Tibial nerve (tissue), 4 donors: ENCODE results near the gene MECP2. TPM values are rescaled to one million over a fixed set of nuclear protein-coding genes. Genes with fewer than 3 reads are reported as not detected.

Experiments used
- DNase-seq, 2 donors: peaks; one replicate each; pipeline ENCODE4 v3.0.0-alpha.2; 2019; ENCODE audit warnings: low spot score in 2 of 2
- H3K27ac ChIP-seq, 4 donors: fragments of 200-600 bp; sonication (generic) in 3 of 4; one replicate each; pipeline ENCODE4 v1.5.1; 2017 to 2019; ENCODE audit warnings: mild to moderate bottlenecking in 1 of 4
- H3K27me3 ChIP-seq, 2 donors: fragments of 200-600 bp; sonication (generic) in 1 of 2; one replicate each; pipeline versions ENCODE4 v1.5.1 to v1.6.0; 2017 to 2019
- H3K36me3 ChIP-seq, 3 donors: fragments of 200-600 bp; sonication (generic); one replicate each; pipeline ENCODE4 v1.5.1; 2018 to 2019
- H3K4me1 ChIP-seq, 4 donors: fragments of 200-600 bp; sonication (generic) in 3 of 4; one replicate each; pipeline ENCODE4 v1.5.1; 2017 to 2019
- H3K4me3 ChIP-seq, 4 donors: fragments of 200-600 bp; sonication (generic) in 3 of 4; one replicate each; pipeline ENCODE4 v1.5.1; 2017 to 2019; ENCODE audit warnings: mild to moderate bottlenecking in 1 of 4, moderate library complexity in 1 of 4
- H3K9me3 ChIP-seq, 4 donors: fragments of 200-600 bp; sonication (generic) in 3 of 4; one replicate each; pipeline ENCODE4 v1.5.1; 2017 to 2019
- CTCF ChIP-seq, 5 experiments: fragments of 200-600 bp in 3 of 5; fragments of 450-650 bp in 2 of 5; sonication (generic) in 3 of 5; IDR thresholded peaks; one replicate each; pipeline ENCODE4 v1.5.1; 2016 to 2019; ENCODE audit warnings: antibody characterized with exemption in 5 of 5, mild to moderate bottlenecking in 3 of 5, moderate library complexity in 2 of 5
- EP300 ChIP-seq, 2 donors: sonication (generic); formaldehyde crosslinking; IDR thresholded peaks; one replicate each; pipeline ENCODE4 v1.6.1; 2017; ENCODE audit warnings: antibody characterized with exemption in 2 of 2, mild to moderate bottlenecking in 1 of 2
- POLR2A ChIP-seq, 2 donors: fragments of 450-650 bp; IDR thresholded peaks; one replicate each; pipeline ENCODE4 v1.6.1; 2017; ENCODE audit warnings: antibody characterized with exemption in 2 of 2, mild to moderate bottlenecking in 2 of 2, moderate library complexity in 2 of 2
- WGBS, 2 donors: methylation state at CpG; one replicate each; pipeline ENCODE4 v1.1.5; 2018; 5-methylcytosine and 5-hydroxymethylcytosine counted together
- total RNA-seq, 4 donors: library from RNA; depleted of rRNA; stranded (reverse); fragments of >200 nt; gene quantifications; one replicate each; pipeline ENCODE4 v1.1.0, GENCODE V29; 2016

The MECP2 gene
- total RNA-seq, 4 donors from 2014 or later, result 71.6 to 96.5 (median 83.1) TPM

- H3K27me3 ChIP-seq, result no peaks in the 10 kb centered on the region
- H3K27ac ChIP-seq, result no peak overlapping the region
- H3K4me1 ChIP-seq, result peaks cover 0 to 37% (median 13%) of the 10 kb centered on the region in 4 donors
- TF ChIP-seq CTCF (IDR thresholded peaks at IDR 0.05) (no peak), POLR2A (IDR thresholded peaks at IDR 0.05) (no peak), EP300 (IDR thresholded peaks at IDR 0.05) (no peak)
- H3K36me3 ChIP-seq, result peaks cover 0 to 37% (median 0%) of the 10 kb centered on the region in 3 donors
- 82 to 83% methylated on average over 22 to 24 of the region's 24 CpGs for WGBS, 2 donors
- no peak overlapping the region for H3K4me3 ChIP-seq
- no peak for DNase-seq
- H3K9me3 ChIP-seq, result no peaks in the 10 kb centered on the region
Measured at GRCh38 chrX:154014429-154015380, 82.8 kb downstream of the MECP2 start.

DNA sequence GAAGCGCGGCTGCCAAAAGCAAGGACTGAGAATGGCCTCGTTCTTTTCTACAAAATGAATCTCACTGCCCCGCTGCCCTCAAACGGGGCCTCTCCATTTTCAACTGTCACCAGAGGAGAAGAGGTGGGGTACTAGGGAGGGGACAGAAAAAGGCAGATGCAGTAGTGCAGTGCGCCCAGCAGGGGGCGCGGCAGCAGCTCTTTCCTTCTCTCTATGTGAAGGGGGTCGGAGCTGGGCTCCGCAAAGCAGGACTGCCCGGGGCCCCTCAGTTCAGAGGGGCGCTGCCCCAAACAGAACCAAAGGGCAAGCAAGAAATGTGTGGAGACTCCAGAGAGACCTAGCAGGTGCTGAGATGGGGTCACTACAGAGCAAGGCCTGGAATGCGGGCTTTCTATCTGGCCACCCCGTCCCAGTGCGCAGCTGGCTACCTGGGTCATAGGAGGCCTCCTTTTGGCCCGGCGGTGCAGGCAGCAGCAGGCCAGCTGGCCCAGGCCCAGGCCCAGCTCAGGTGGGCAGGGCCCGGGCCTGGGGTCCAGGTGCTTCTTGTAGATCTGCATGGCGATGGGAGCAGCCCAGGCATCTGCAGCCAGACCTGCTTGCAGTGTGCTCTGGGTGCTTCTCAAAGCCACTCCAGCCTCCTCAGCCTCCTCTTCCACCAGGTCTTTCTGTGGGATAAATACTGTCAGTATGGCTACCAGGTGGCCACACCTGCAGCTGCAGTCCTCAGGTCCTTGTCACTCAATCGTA lies 83.7 kb downstream of the MECP2 start:
- no peak for DNase-seq
- H3K9me3 ChIP-seq, result no peaks in the 10 kb centered on the region
- H3K27ac ChIP-seq, result peak overlapping the region; percentile 19 to 82 (median 78)
- peaks cover 0 to 37% (median 0%) of the 10 kb centered on the region in 3 donors for H3K36me3 ChIP-seq
- 24 to 41% methylated on average over 8 to 17 of the region's 20 CpGs for WGBS, 2 donors
- peaks cover 0 to 34% (median 13%) of the 10 kb centered on the region in 4 donors for H3K4me1 ChIP-seq
- TF ChIP-seq EP300 (IDR thresholded peaks at IDR 0.05) (no peak), POLR2A (IDR thresholded peaks at IDR 0.05) (no peak), CTCF (IDR thresholded peaks at IDR 0.05) (peak; percentile 77 to 90 (median 85))
- H3K4me3 ChIP-seq, result no peak overlapping the region
- no peaks in the 10 kb centered on the region for H3K27me3 ChIP-seq

DNA sequence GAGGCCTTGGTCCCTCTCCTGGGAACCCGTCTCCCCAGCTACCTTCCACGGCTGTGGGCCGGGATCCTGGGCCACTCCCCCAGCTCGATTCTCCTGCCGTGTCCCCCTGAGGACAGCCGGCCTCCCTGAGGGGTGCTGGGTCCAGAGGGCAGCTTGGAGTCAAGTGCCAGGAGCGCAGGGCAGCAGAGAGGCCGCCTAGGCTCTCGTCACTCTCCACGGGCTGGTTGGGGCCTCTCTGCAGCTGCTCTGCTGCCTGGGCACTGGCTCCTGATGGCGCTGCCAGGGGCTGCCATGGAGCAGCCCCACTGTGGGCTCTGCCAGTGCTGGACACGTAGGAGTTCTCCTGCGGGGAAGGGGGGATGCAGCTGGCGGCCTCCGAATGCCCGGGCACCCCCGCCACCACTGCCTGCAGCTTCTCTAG lies 84.5 kb downstream of the MECP2 start:
- Histone ChIP-seq H3K27ac (peak overlapping the region in 3 of 4 donors; percentile 74 to 82 (median 82)), H3K4me3 (no peak overlapping the region), H3K36me3 (peaks cover 0 to 37% (median 0%) of the 10 kb centered on the region in 3 donors), H3K4me1 (peaks cover 0 to 26% (median 10%) of the 10 kb centered on the region in 4 donors), H3K9me3 (no peaks in the 10 kb centered on the region), H3K27me3 (no peaks in the 10 kb centered on the region)
- TF ChIP-seq POLR2A (IDR thresholded peaks at IDR 0.05), result no peak
- 55 to 70% methylated on average over 8 to 17 of the region's 17 CpGs for WGBS, 2 donors
- DNase-seq, result no peak

- TF ChIP-seq POLR2A (IDR thresholded peaks at IDR 0.05) (no peak), CTCF (IDR thresholded peaks at IDR 0.05) (no peak), EP300 (IDR thresholded peaks at IDR 0.05) (no peak)
- Histone ChIP-seq H3K27me3 (no peaks in the 10 kb centered on the region), H3K4me1 (peaks cover 0 to 23% (median 10%) of the 10 kb centered on the region in 4 donors), H3K36me3 (peaks cover 0 to 37% (median 0%) of the 10 kb centered on the region in 3 donors), H3K4me3 (no peak overlapping the region), H3K27ac (peak overlapping the region in 3 of 4 donors; percentile 74 to 82 (median 82)), H3K9me3 (no peaks in the 10 kb centered on the region)
- WGBS, 2 donors, result 44 to 100% methylated on average over 1 to 17 of the region's 17 CpGs
- peak in 1 of 2 donors; percentile 23 for DNase-seq
Measured at GRCh38 chrX:154012336-154012991, 85.1 kb downstream of the MECP2 start.
